ENCODE results near the gene GSE1.
A peak's percentile ranks its signal among the peaks of the same experiment; 100 is the strongest.

Gene GSE1

DNA sequence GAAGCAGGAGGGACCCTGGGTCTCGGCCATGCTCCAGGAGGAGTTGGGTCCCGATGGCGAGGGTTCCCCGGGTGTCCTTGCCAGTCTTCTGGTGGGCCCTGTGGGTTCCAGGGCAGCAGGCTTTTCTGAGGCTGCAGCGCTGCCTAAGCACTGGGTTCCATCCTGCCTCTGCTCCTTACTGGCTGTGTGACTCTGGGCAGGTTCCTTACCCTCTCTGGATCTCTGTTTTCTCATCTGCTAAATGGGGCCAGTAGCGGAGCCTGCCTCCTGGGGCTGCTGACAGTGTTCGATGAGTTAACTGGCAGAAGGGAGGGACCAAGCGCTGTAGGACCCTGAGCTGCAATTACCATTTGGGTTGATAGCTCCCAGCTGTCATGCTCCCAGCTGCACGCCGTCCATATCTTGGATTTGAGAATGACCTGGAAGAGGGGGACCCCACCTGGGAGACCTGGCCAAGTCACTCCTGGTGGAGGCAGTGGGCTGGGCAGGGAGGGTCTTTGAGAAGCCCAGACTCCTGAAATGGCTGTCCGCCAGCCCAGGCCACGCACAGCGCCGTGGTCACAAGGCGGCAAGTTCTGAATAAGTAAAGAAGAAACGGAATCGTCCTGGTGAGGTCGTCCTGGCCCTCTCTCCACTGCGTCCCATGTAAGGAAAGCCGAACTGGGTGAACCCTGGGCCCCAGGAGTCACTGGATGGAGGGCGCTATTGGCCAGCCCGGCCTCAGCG lies 47.2 kb upstream of the GSE1 start:
- no peak for DNase-seq
- Histone ChIP-seq H3K27ac (no peak overlapping the region), H3K4me1 (peaks cover 0 to 49% (median 26%) of the 10 kb centered on the region in 4 donors)

DNA sequence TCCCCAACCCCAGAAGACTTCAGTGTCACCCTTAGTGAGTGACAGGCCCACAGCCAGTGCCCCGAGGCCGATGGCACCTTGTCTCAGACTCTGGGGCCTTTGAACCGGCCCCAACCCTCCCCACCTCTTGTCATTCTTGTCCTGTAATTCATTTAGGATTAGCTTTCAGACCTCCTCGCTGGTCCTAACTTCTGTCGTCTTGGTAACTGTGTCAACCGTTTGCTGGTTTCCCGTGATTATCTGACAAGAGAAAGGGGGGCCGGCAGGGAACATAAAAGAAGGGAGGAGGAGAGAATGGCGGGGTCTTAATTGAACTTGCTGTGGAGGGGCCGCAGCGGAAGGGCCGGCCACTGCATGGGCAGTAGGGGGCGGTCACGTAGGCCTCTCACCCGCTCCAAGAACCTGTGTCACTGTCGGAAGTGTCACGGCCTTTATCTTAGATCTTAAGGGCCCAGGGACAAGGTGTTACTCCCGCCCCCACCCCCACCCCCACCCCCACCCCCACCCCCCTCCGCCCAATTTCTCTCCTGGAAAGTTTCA lies 46.5 kb upstream of the GSE1 start:
- intact Hi-C loops (cut with DNase I; ENCODE audit: low total_unique reads), result loop anchor here (5.0 kb wide), 1 partner anchor 41 kb away; no protein-coding TSS in a partner anchor
- no peak overlapping the region for H3K4me3 ChIP-seq
- H3K9me3 ChIP-seq, result no peaks in the 10 kb centered on the region
- TF ChIP-seq, protein P1, sequence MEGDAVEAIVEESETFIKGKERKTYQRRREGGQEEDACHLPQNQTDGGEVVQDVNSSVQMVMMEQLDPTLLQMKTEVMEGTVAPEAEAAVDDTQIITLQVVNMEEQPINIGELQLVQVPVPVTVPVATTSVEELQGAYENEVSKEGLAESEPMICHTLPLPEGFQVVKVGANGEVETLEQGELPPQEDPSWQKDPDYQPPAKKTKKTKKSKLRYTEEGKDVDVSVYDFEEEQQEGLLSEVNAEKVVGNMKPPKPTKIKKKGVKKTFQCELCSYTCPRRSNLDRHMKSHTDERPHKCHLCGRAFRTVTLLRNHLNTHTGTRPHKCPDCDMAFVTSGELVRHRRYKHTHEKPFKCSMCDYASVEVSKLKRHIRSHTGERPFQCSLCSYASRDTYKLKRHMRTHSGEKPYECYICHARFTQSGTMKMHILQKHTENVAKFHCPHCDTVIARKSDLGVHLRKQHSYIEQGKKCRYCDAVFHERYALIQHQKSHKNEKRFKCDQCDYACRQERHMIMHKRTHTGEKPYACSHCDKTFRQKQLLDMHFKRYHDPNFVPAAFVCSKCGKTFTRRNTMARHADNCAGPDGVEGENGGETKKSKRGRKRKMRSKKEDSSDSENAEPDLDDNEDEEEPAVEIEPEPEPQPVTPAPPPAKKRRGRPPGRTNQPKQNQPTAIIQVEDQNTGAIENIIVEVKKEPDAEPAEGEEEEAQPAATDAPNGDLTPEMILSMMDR (IDR thresholded peaks at IDR 0.05), result no peak
- no peak overlapping the region for H3K27ac ChIP-seq
- peaks cover 0 to 49% (median 25%) of the 10 kb centered on the region in 4 donors for H3K4me1 ChIP-seq
- DNase-seq, result no peak
- no peaks in the 10 kb centered on the region for H3K27me3 ChIP-seq
- H3K36me3 ChIP-seq, result no peaks in the 10 kb centered on the region

More for the DNA sequence above, 47.2 kb upstream of the GSE1 start:
- Histone ChIP-seq H3K9me3 (no peaks in the 10 kb centered on the region), H3K27me3 (no peaks in the 10 kb centered on the region), H3K4me3 (no peak overlapping the region), H3K36me3 (no peaks in the 10 kb centered on the region)
- TF ChIP-seq, protein P1 (IDR thresholded peaks at IDR 0.05), result no peak
- intact Hi-C loops (cut with DNase I; ENCODE audit: low total_unique reads), result loop anchor here (5.0 kb wide), 1 partner anchor 41 kb away; no protein-coding TSS in a partner anchor

DNA sequence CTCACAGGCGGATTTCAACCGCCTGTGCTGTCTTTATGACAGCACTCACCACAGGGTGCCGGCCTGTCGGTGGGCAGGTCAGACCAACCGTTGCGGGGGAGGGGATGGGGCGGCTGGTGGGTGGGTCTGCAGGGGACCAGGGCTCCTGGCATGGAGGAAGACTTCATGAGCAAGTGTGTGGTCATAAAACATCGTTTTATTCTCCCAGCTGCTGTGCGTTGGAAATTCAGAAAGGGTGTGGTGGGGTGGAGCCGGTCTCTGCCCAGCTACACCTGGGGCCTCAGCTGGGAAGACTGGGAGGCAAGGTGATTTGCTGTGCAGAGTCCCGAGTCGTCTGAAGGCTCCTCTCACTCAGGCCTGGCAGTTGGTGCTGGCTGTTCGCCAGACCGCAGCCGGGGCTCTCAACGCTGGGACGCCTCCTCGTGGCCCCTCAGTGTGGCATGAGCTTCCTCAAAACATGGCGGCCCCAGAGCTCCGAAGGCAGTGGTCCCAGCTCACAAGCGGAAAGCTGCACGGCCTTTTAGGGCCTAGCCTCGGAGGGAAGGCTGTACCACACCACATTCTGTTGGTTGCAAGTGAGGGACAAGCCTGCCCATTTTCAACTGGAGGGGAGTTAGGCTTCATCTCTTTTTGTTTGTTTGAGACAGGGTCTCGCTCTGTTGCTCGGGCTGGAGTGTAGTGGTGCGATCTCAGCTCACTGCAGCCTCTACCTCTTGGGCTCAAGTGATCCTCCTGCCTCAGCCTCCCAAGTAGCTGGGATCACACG lies 45.8 kb upstream of the GSE1 start:
- no peak for DNase-seq
- intact Hi-C loops (cut with DNase I; ENCODE audit: low total_unique reads), result loop anchor here (5.0 kb wide), 1 partner anchor 40 kb away; no protein-coding TSS in a partner anchor
- TF ChIP-seq, protein P1 (IDR thresholded peaks at IDR 0.05), result no peak

DNA sequence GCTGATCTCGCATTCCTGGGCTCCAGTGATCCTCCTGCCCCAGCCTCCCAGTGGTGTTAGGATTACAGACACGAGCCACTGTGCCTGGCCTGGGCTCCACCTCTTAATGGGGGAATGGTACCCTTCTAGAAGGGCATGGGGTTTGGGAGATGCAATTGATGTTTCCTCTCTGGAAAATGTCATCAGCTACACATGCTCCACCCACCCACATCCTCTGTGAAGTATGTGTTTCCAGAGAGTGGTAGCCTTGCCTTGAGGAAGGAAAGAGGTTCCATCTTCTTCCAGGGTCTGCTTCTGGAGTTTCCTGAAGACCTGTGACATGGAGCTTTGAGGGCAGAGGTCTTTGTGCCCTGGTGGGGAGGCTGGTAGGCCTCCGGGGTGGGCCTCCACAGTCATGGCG lies 45.2 kb upstream of the GSE1 start:
- intact Hi-C loops (cut with DNase I; ENCODE audit: low total_unique reads), result loop anchor here (5.0 kb wide), 1 partner anchor 39 kb away; no protein-coding TSS in a partner anchor
- Histone ChIP-seq H3K27ac (no peak overlapping the region), H3K9me3 (no peaks in the 10 kb centered on the region), H3K4me3 (no peak overlapping the region), H3K36me3 (no peaks in the 10 kb centered on the region), H3K27me3 (no peaks in the 10 kb centered on the region), H3K4me1 (peaks cover 0 to 46% (median 22%) of the 10 kb centered on the region in 4 donors)
- no peak for DNase-seq
- TF ChIP-seq, protein P1 (IDR thresholded peaks at IDR 0.05), result no peak

More for the DNA sequence above, 45.8 kb upstream of the GSE1 start:
- H3K36me3 ChIP-seq, result no peaks in the 10 kb centered on the region
- H3K27ac ChIP-seq, result no peak overlapping the region
- no peak overlapping the region for H3K4me3 ChIP-seq
- no peaks in the 10 kb centered on the region for H3K27me3 ChIP-seq
- H3K9me3 ChIP-seq, result no peaks in the 10 kb centered on the region
- peaks cover 0 to 46% (median 22%) of the 10 kb centered on the region in 4 donors for H3K4me1 ChIP-seq

DNA sequence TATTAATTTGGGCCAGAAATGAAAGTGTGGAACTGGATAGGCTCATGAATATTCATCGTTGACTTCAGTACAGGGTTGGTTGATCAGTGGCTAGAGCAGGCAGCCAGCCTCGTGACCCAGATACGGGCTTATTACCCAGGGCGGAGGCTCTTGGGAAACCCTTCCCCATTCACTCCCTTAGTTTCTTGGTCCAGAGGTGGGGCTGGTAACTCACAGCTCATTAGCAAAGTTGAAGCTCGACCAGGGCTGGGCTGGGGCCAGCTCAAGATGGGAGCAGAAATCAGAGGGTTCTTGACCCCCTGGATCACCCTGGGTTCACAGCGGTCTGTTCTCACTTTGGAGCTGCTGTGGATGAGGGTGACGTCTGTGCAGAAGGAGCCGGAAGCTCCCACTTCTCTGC lies 44.6 kb upstream of the GSE1 start:
- Histone ChIP-seq H3K9me3 (no peaks in the 10 kb centered on the region), H3K27me3 (no peaks in the 10 kb centered on the region), H3K36me3 (no peaks in the 10 kb centered on the region), H3K4me1 (peaks cover 0 to 47% (median 22%) of the 10 kb centered on the region in 4 donors), H3K27ac (no peak overlapping the region), H3K4me3 (no peak overlapping the region)
- intact Hi-C loops (cut with DNase I; ENCODE audit: low total_unique reads), result loop anchor here (5.0 kb wide), 1 partner anchor 39 kb away; no protein-coding TSS in a partner anchor
- TF ChIP-seq, protein P1 (IDR thresholded peaks at IDR 0.05), result no peak
- peak in 1 of 2 donors; percentile 74 for DNase-seq
